GM20000 (cell line): ENCODE data around the gene CCDC24.

ENCODE experiments used
- DNase-seq: peaks from one replicate; pipeline ENCODE4 v3.0.0; 2012; ENCODE audit warnings: low spot score
- TF ChIP-seq, protein P1 (sequence below): IDR thresholded peaks from 2 replicates; pipeline ENCODE4 v1.5.1; 2012; ENCODE audit warnings: mild to moderate bottlenecking, control low read depth; ENCODE audit errors: extremely low read depth, missing control alignments

Gene CCDC24

GRCh38 chr1:43965316-43965715 is 26.1 kb upstream of the CCDC24 start:
- no peak for DNase-seq
- TF ChIP-seq, protein P1, sequence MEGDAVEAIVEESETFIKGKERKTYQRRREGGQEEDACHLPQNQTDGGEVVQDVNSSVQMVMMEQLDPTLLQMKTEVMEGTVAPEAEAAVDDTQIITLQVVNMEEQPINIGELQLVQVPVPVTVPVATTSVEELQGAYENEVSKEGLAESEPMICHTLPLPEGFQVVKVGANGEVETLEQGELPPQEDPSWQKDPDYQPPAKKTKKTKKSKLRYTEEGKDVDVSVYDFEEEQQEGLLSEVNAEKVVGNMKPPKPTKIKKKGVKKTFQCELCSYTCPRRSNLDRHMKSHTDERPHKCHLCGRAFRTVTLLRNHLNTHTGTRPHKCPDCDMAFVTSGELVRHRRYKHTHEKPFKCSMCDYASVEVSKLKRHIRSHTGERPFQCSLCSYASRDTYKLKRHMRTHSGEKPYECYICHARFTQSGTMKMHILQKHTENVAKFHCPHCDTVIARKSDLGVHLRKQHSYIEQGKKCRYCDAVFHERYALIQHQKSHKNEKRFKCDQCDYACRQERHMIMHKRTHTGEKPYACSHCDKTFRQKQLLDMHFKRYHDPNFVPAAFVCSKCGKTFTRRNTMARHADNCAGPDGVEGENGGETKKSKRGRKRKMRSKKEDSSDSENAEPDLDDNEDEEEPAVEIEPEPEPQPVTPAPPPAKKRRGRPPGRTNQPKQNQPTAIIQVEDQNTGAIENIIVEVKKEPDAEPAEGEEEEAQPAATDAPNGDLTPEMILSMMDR, result no peak

DNA sequence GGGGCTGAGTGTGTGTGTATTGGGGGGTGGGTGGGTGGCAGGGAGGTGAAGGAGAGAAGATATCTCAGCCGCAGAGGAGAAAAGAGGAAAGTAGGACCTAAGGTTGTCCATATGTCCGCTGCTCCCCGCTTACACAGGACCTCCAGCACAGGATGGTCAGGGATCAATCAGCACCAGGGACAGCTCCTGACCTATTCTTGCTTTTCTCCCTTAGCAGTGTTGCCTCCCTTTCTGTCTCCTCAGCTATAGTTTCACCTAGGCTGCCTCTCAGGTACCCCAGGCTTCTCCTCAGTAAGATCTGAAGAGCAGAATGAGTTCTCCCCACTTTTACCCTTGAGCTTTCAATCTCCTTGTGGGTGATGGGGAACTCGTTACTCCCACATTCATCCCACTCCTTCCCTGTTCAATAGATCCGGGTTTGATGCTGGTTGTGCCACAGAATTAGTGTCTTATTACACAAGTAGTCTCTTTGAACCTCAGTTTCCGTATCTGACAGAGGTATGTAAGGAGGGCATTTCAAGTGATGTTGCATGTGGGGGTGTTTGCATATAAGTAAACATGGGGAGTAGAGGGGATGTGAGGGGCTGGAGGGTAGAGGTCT is 23.0 kb upstream of the CCDC24 start:
- DNase-seq, result no peak

DNA sequence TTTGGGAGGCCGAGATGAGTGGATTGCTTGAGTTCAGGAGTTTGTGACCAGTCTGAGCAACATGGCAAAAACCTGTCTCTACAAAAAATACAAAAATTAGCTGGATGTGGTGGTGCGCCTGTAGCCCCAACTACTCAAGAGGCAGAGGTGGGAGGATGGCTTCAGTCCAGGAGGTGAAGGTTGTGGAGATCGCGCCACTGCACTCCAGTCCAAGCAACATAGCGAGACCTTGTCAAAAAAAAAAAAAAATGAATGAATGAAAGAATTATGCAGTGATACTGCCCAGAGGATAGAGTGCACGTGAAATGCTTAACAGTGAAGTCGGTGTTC is 22.0 kb upstream of the CCDC24 start:
- no peak for DNase-seq
- TF ChIP-seq, protein P1, result no peak

More for the DNA sequence above, 23.0 kb upstream of the CCDC24 start:
- TF ChIP-seq, protein P1, result no peak

- DNase-seq, result peak; percentile 96
- TF ChIP-seq, protein P1, result no peak
Measured at GRCh38 chr1:43969746-43970466, 21.5 kb upstream of the CCDC24 start, which contains the start of gene DPH2. Gene DPH2 (plus strand): TSS chr1:43970010. CDS start chr1:43970176, 166 bp downstream.

DNA sequence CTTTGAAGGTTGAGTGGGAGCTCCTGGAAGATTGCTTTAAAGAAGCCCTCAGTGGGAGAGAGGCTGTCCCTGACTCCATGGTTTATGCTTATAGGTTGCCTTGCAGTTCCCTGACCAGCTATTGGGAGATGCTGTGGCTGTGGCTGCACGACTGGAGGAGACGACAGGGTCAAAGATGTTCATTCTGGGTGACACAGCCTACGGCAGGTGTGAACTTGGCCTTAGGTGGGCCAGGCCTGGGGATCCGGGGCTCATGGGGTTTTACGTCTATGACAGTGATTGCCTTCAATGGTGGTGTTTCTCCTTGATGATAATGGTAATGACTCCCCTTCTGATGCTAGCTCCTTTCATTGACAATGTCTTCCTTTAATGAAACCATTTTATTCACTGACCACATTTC is 20.9 kb upstream of the CCDC24 start:
- TF ChIP-seq, protein P1, result no peak
- DNase-seq, result no peak

DNA sequence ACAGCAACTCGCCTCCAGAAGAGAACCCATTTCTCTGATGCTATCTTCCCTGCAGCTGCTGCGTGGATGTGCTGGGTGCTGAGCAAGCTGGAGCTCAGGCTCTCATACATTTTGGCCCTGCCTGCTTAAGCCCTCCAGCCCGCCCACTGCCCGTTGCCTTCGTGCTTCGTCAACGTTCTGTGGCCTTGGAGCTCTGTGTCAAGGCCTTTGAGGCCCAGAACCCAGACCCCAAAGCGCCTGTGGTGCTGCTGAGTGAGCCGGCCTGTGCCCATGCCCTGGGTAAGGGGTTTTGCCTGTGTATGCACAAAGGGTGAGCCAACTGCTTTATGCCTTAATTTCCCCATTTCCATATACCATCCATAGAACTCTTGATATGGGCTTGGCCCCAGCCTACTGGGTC is 20.5 kb upstream of the CCDC24 start:
- TF ChIP-seq, protein P1, result no peak
- no peak for DNase-seq

- no peak for DNase-seq
- TF ChIP-seq, protein P1, result no peak
Measured at GRCh38 chr1:43971336-43971980, 19.9 kb upstream of the CCDC24 start.
